Activated B cell treated with CpG ODN at 0.5 μM for 24 hours (primary cell): ENCODE data around the gene COX4I1. TPM values are rescaled to one million over a fixed set of nuclear protein-coding genes. Genes with fewer than 3 reads are reported as not detected.

ENCODE experiments used
- ATAC-seq: fragments of 200-7000 bp; cut with Tn5 transposase; one replicate; pipeline ENCODE4 v1.10.0; 2021; ENCODE audit warnings: low read depth, mild to moderate bottlenecking, moderate library complexity
- CTCF ChIA-PET: fragments of 350-600 bp; sonication (Branson Sonifier 250); formaldehyde crosslinking; loops from one replicate; lab custom pipeline; 2021; ENCODE audit warnings: antibody characterized with exemption; lab: Charles Lee
- POLR2A ChIA-PET: fragments of 350-600 bp; sonication (Branson Sonifier 250); formaldehyde crosslinking; loops from one replicate; lab custom pipeline; 2021; ENCODE audit warnings: antibody characterized with exemption; lab: Charles Lee
- DNase-seq: peaks from one replicate; pipeline ENCODE4 v3.0.0; 2022
- H3K27ac Mint-ChIP-seq: one replicate; pipeline ENCODE4 v1.8.0; 2020; ENCODE audit warnings: mixed read lengths
- H3K27me3 Mint-ChIP-seq: one replicate; pipeline ENCODE4 v1.8.0; 2021; ENCODE audit warnings: mixed read lengths
- H3K36me3 Mint-ChIP-seq: one replicate; pipeline ENCODE4 v1.8.0; 2021; ENCODE audit warnings: low read depth, mixed read lengths
- H3K4me1 Mint-ChIP-seq: one replicate; pipeline ENCODE4 v1.8.0; 2021; ENCODE audit warnings: mixed read lengths
- H3K4me3 Mint-ChIP-seq: one replicate; pipeline ENCODE4 v1.8.0; 2020; ENCODE audit warnings: mild to moderate bottlenecking, mixed read lengths
- H3K9me3 Mint-ChIP-seq: one replicate; pipeline ENCODE4 v1.8.0; 2020; ENCODE audit warnings: mixed read lengths
- intact Hi-C: fragments of 100-400 bp; cut with micrococcal nuclease; formaldehyde crosslinking; loops from one replicate; pipeline ENCODE4 v1.15.1; 2024
- total RNA-seq: library from RNA; stranded (reverse); gene quantifications from 2 replicates; pipeline ENCODE4 v1.2.3, GENCODE V29; 2022
- TF ChIP-seq, protein P1 (sequence below): fragments of 200-600 bp; IDR thresholded peaks from one replicate; pipeline ENCODE4 v1.8.0; 2022; ENCODE audit warnings: antibody characterized with exemption, mild to moderate bottlenecking

The COX4I1 gene
- total RNA-seq, 1 donor from 2014 or later = 578 TPM

DNA sequence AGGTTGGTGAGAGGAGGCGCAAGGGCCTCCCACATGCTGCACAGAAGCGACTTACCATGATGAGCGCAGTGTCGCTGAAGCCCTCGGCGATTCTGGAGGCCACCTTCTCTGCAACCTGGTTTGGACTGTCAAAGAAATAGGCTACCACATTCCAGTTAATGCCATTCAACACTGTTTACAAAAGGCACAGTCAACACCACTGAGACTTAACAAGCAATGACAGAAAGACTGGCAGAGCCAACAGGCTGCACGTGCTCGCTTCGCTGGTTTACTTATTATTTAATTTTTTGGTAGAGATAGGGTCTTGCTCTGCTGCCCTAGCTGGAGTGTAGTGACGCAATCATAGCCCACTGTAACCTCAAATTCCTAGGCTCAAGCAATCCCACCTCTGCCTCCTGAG is 18.3 kb upstream of the COX4I1 start:
- Mint-ChIP-seq H3K4me1 (peaks cover 3% of the 10 kb centered on the region), H3K27me3 (no peaks in the 10 kb centered on the region), H3K9me3 (no peaks in the 10 kb centered on the region), H3K36me3 (peaks cover 71% of the 10 kb centered on the region), H3K4me3 (no peak overlapping the region), H3K27ac (no peak overlapping the region)
- DNase-seq (no peak), ATAC-seq (no peak)
- TF ChIP-seq, protein P1, sequence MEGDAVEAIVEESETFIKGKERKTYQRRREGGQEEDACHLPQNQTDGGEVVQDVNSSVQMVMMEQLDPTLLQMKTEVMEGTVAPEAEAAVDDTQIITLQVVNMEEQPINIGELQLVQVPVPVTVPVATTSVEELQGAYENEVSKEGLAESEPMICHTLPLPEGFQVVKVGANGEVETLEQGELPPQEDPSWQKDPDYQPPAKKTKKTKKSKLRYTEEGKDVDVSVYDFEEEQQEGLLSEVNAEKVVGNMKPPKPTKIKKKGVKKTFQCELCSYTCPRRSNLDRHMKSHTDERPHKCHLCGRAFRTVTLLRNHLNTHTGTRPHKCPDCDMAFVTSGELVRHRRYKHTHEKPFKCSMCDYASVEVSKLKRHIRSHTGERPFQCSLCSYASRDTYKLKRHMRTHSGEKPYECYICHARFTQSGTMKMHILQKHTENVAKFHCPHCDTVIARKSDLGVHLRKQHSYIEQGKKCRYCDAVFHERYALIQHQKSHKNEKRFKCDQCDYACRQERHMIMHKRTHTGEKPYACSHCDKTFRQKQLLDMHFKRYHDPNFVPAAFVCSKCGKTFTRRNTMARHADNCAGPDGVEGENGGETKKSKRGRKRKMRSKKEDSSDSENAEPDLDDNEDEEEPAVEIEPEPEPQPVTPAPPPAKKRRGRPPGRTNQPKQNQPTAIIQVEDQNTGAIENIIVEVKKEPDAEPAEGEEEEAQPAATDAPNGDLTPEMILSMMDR = no peak
- POLR2A ChIA-PET = interaction anchor here (0.6 to 0.7 kb wide), 2 partner anchors 19 to 46 kb away, joined by 5 to 8 read pairs; no protein-coding TSS in a partner anchor
- intact Hi-C loops = no loop called here
- CTCF ChIA-PET = no interaction called here

DNA sequence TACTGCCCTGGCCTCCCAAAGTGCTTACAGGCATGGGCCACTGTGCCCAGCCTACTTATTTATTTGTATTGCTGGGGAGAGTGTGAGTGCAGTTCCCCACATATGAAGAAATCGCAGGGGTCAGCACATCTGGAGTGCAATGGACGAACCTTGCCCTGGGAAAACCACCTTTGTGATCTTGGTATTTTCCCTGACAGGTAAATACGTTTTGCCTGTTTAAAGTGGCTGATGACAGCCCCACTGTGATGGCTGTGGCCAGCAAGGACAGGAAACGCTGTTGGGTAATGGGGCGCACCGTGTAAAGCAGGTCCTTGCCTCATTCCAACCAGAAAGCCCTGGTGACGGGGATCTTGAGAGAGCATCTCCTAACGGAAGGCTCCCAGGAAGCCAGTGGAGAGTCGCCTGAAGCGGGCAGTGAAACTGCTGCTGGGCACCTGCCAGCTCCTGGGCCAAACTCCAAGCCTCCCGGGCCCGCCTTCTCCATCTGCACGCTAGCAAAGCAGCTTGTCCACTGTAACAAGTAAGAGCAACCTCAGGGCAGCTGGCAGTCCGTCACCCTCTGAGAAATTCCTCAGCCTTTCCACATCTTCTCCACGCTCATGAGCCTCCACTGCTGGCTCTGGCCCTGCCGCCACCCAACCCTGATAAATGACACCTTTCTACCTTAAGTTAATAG is 17.7 kb upstream of the COX4I1 start:
- ChIA-PET POLR2A (no interaction called here), CTCF (no interaction called here)
- ATAC-seq (no peak), DNase-seq (no peak)
- H3K9me3 Mint-ChIP-seq = no peaks in the 10 kb centered on the region
- H3K36me3 Mint-ChIP-seq = peaks cover 71% of the 10 kb centered on the region
- intact Hi-C loops = no loop called here
- no peak overlapping the region for H3K4me3 Mint-ChIP-seq
- TF ChIP-seq, protein P1 = no peak
- no peak overlapping the region for H3K27ac Mint-ChIP-seq
- no peaks in the 10 kb centered on the region for H3K27me3 Mint-ChIP-seq
- peaks cover 5% of the 10 kb centered on the region for H3K4me1 Mint-ChIP-seq

DNA sequence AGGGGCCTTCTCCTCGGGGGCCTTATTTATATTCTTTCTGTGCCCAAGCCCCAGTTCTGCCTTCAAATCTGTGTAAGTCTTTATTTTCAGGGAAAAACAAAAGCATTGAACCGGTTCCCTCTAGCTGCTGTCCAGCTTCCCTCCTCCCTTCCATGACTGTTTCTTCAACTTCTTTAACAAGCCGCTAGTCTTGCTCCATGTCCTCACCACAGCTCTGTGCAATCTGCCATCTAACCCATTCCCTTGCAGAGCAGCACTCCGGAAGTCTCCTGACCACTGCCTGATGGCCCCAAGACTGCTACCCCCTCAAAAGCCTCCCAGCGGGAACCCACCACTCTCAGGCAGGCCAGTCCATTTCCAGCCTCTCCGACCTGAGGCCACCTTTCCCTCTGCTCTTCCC is 17.0 kb upstream of the COX4I1 start:
- Mint-ChIP-seq H3K36me3 (peaks cover 73% of the 10 kb centered on the region), H3K4me1 (peaks cover 5% of the 10 kb centered on the region), H3K27ac (no peak overlapping the region), H3K4me3 (no peak overlapping the region), H3K9me3 (no peaks in the 10 kb centered on the region), H3K27me3 (no peaks in the 10 kb centered on the region)
- ATAC-seq = no peak
- TF ChIP-seq, protein P1 = no peak
- POLR2A ChIA-PET = no interaction called here
- DNase-seq = no peak
- CTCF ChIA-PET = no interaction called here
- intact Hi-C loops = no loop called here

DNA sequence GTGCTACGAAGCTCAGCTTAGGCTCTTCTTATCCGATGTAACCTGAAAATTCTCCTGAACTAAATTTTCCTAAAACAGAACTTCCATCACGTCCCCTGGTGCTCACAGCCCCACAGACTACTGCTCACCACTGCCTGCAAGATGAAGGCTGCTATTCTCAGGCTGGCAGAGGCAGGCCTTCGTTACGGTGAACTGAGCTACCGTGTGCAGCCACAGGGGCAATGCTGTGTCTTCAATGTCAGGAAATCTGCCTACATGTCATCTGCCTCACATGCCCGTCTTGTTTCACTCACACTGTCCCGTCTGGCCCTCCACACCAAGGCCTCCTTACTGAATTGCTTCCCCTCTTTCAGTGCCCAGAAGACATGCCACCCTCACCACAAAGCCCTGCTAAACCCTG is 16.1 kb upstream of the COX4I1 start:
- intact Hi-C loops = no loop called here
- Mint-ChIP-seq H3K4me1 (peaks cover 5% of the 10 kb centered on the region), H3K36me3 (peaks cover 75% of the 10 kb centered on the region), H3K27me3 (no peaks in the 10 kb centered on the region), H3K27ac (no peak overlapping the region), H3K9me3 (no peaks in the 10 kb centered on the region), H3K4me3 (no peak overlapping the region)
- ChIA-PET CTCF (no interaction called here), POLR2A (no interaction called here)
- ATAC-seq (no peak), DNase-seq (no peak)
- TF ChIP-seq, protein P1 = no peak

DNA sequence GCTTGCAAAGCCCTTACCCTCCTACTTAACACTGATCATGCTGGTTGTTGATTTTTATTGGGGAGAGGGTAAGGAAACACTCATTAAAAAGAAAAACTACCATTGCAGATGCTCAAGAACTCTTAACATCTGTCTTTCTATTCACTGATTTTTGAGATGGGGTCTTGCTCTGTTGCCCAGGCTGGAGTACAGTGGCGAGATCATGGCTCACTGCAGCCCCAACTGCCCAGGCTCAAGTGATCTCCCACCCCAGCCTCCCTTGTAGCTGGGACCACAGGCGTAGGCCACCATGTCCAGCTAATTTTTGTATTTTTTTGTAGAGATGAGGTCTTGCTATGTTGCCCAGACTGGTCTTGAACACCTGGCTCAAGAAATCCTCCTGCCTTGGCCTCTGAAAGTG is 14.7 kb upstream of the COX4I1 start:
- H3K27me3 Mint-ChIP-seq = no peaks in the 10 kb centered on the region
- DNase-seq = no peak
- ChIA-PET CTCF (no interaction called here), POLR2A (interaction anchor here (0.6 kb wide), 1 partner anchor 108 kb away, joined by 3 read pairs; no protein-coding TSS in a partner anchor)
- intact Hi-C loops = no loop called here
- H3K4me3 Mint-ChIP-seq = no peak overlapping the region
- H3K9me3 Mint-ChIP-seq = no peaks in the 10 kb centered on the region
- no peak for ATAC-seq
- peaks cover 71% of the 10 kb centered on the region for H3K36me3 Mint-ChIP-seq
- TF ChIP-seq, protein P1 = no peak
- H3K27ac Mint-ChIP-seq = no peak overlapping the region
- peaks cover 14% of the 10 kb centered on the region for H3K4me1 Mint-ChIP-seq
